H9 (cell line): ENCODE measurements around the gene RNU2-63P. TPM values are rescaled to one million over a fixed set of nuclear protein-coding genes. Genes with fewer than 3 reads are reported as not detected.

ENCODE experiments used
- DNase-seq: peaks from one replicate; pipeline ENCODE4 v3.0.0-alpha.2; 2017
- H2AFZ ChIP-seq: one replicate; pipeline ENCODE4 v1.6.1; 2013; ENCODE audit warnings: mild to moderate bottlenecking, low read length, control low read depth, moderate library complexity
- H2AK5ac ChIP-seq: 2 replicates; pipeline ENCODE4 v1.6.1; 2013; ENCODE audit warnings: low read length, control low read depth, mixed read lengths; ENCODE audit not compliant: insufficient read length
- H2BK120ac ChIP-seq: one replicate; pipeline ENCODE4 v1.6.1; 2013; ENCODE audit warnings: low read depth, mild to moderate bottlenecking, low read length, control low read depth, inconsistent platforms; ENCODE audit not compliant: poor library complexity, severe bottlenecking
- H2BK12ac ChIP-seq: 2 replicates; pipeline ENCODE4 v1.6.1; 2013; ENCODE audit warnings: low read length, control low read depth, mixed read lengths, low read depth; ENCODE audit not compliant: insufficient read length
- H2BK15ac ChIP-seq: 2 replicates; pipeline ENCODE4 v1.6.1; 2013; ENCODE audit warnings: low read depth, low read length, control low read depth
- H2BK20ac ChIP-seq: one replicate; pipeline ENCODE4 v1.6.1; 2013; ENCODE audit warnings: low read depth, mild to moderate bottlenecking, low read length, control low read depth, inconsistent platforms; ENCODE audit not compliant: poor library complexity, severe bottlenecking
- H2BK5ac ChIP-seq: 2 replicates; pipeline ENCODE4 v1.6.1; 2013; ENCODE audit warnings: low read length, control low read depth, mixed read lengths; ENCODE audit not compliant: insufficient read length
- H3K14ac ChIP-seq: 2 replicates; pipeline ENCODE4 v1.6.1; 2013; ENCODE audit warnings: low read length, control low read depth; ENCODE audit not compliant: insufficient read depth
- H3K18ac ChIP-seq: 2 replicates; pipeline ENCODE4 v1.6.1; 2013; ENCODE audit warnings: low read depth, mild to moderate bottlenecking, mixed read lengths, low read length, control low read depth; ENCODE audit not compliant: insufficient read length
- H3K23ac ChIP-seq: 2 replicates; pipeline ENCODE4 v1.6.1; 2013; ENCODE audit warnings: low read length, control low read depth, mixed read lengths, low read depth; ENCODE audit not compliant: insufficient read length
- H3K23me2 ChIP-seq: 2 replicates; pipeline ENCODE4 v1.6.1; 2013; ENCODE audit warnings: low read depth, mild to moderate bottlenecking, mixed read lengths, low read length, control low read depth; ENCODE audit not compliant: insufficient read length, poor library complexity, severe bottlenecking
- H3K27ac ChIP-seq: 2 replicates; pipeline ENCODE4 v1.5.1; 2013; ENCODE audit warnings: low read length, control low read depth, mixed read lengths, low read depth; ENCODE audit not compliant: insufficient read length
- H3K27me3 ChIP-seq: 2 replicates; pipeline ENCODE4 v1.6.1; 2013; ENCODE audit warnings: low read length, control low read depth, inconsistent platforms; ENCODE audit not compliant: insufficient read depth
- H3K4ac ChIP-seq: 2 replicates; pipeline ENCODE4 v1.6.1; 2013; ENCODE audit warnings: low read depth, mild to moderate bottlenecking, control low read depth, inconsistent platforms, low read length, moderate library complexity
- H3K4me1 ChIP-seq: 2 replicates; pipeline ENCODE4 v1.6.1; 2013; ENCODE audit warnings: low read length, control low read depth, inconsistent platforms; ENCODE audit not compliant: insufficient read depth
- H3K4me2 ChIP-seq: 2 replicates; pipeline ENCODE4 v1.6.1; 2013; ENCODE audit warnings: low read length, control low read depth, mixed read lengths; ENCODE audit not compliant: insufficient read length, insufficient read depth
- H3K56ac ChIP-seq: 2 replicates; pipeline ENCODE4 v1.6.1; 2013; ENCODE audit warnings: low read depth, mild to moderate bottlenecking, mixed read lengths, low read length, control low read depth; ENCODE audit not compliant: insufficient read length
- H3K79me1 ChIP-seq: 2 replicates; pipeline ENCODE4 v1.6.1; 2013; ENCODE audit warnings: low read depth, mild to moderate bottlenecking, moderate library complexity, low read length, control low read depth, inconsistent platforms; ENCODE audit not compliant: insufficient read depth, poor library complexity, severe bottlenecking
- H3K79me2 ChIP-seq: 2 replicates; pipeline ENCODE4 v1.6.1; 2013; ENCODE audit warnings: low read length, control low read depth, inconsistent platforms; ENCODE audit not compliant: insufficient read depth
- H3K9ac ChIP-seq: 2 replicates; pipeline ENCODE4 v1.6.1; 2013; ENCODE audit warnings: low read length, control low read depth, mixed read lengths; ENCODE audit not compliant: insufficient read length; ENCODE audit errors: extremely low read depth
- H3K9me3 ChIP-seq: one replicate; pipeline ENCODE4 v1.6.1; 2013; ENCODE audit warnings: low read depth, low read length, inconsistent platforms; ENCODE audit not compliant: control insufficient read depth
- H3T11ph ChIP-seq: one replicate; pipeline ENCODE4 v1.6.1; 2013; ENCODE audit warnings: mild to moderate bottlenecking, low read length, control low read depth, inconsistent platforms
- H4K20me1 ChIP-seq: one replicate; pipeline ENCODE4 v1.6.1; 2013; ENCODE audit not compliant: control insufficient read depth, insufficient read length, insufficient read depth
- H4K5ac ChIP-seq: 2 replicates; pipeline ENCODE4 v1.6.1; 2013; ENCODE audit warnings: low read depth, mild to moderate bottlenecking, mixed read lengths, low read length, control low read depth; ENCODE audit not compliant: insufficient read length
- H4K8ac ChIP-seq: replicated peaks from 2 replicates; pipeline ENCODE4 v1.6.1; 2013; ENCODE audit warnings: low read length, control low read depth, mixed read lengths, low read depth; ENCODE audit not compliant: insufficient read length
- H4K91ac ChIP-seq: 2 replicates; pipeline ENCODE4 v1.6.1; 2013; ENCODE audit warnings: low read depth, mild to moderate bottlenecking, moderate library complexity, mixed read lengths, low read length, control low read depth; ENCODE audit not compliant: insufficient read length
- H3K27ac Mint-ChIP-seq, 3 experiments: 2 replicates in 2 of 3; 3 replicates in 1 of 3; pipeline ENCODE4 v1.8.0; 2020 to 2021; ENCODE audit warnings: mixed read lengths in 3 of 3, mild to moderate bottlenecking in 1 of 3, moderate library complexity in 1 of 3
- H3K27me3 Mint-ChIP-seq: 2 replicates; pipeline ENCODE4 v1.8.0; 2021; ENCODE audit warnings: low read depth, mild to moderate bottlenecking, moderate library complexity, mixed read lengths
- H3K36me3 Mint-ChIP-seq, 3 experiments: 2 replicates in 2 of 3; 3 replicates in 1 of 3; pipeline ENCODE4 v1.8.0; 2020 to 2021; ENCODE audit warnings: low read depth in 3 of 3, mixed read lengths in 3 of 3; ENCODE audit not compliant: insufficient read depth in 1 of 3
- H3K4me1 Mint-ChIP-seq, 2 experiments: 2 replicates each; pipeline ENCODE4 v1.8.0; 2020; ENCODE audit warnings: mixed read lengths in 2 of 2
- H3K4me3 Mint-ChIP-seq, 2 experiments: 2 replicates in 1 of 2; 3 replicates in 1 of 2; pipeline ENCODE4 v1.8.0; 2020 to 2021; ENCODE audit warnings: mild to moderate bottlenecking in 2 of 2, mixed read lengths in 2 of 2, moderate library complexity in 1 of 2
- H3K9me3 Mint-ChIP-seq, 2 experiments: 2 replicates in 1 of 2; 3 replicates in 1 of 2; pipeline ENCODE4 v1.8.0; 2020; ENCODE audit warnings: mild to moderate bottlenecking in 2 of 2, mixed read lengths in 2 of 2, moderate library complexity in 1 of 2
- CTCF ChIP-seq: fragments of 200-600 bp; sonication (generic); conservative IDR thresholded peaks from 3 replicates; pipeline ENCODE4 v1.8.0; 2021; ENCODE audit warnings: antibody characterized with exemption, mild to moderate bottlenecking
- WGBS: extraction: QIAGEN DNeasy Blood & Tissue Kit; methylation state at CpG from one replicate; pipeline ENCODE4 v1.1.7; 2013; ENCODE audit warnings: missing lambda C conversion rate, low lambda C conversion rate, mixed read lengths; ENCODE audit not compliant: insufficient read length; ENCODE audit errors: extremely low coverage; 5-methylcytosine and 5-hydroxymethylcytosine counted together
- total RNA-seq: library from RNA; stranded (reverse); gene quantifications from 2 replicates; pipeline ENCODE4 v1.2.1, GENCODE V29; 2021

Gene RNU2-63P
- total RNA-seq, 1 experiment from 2014 or later, result 31.1 TPM

- no peak overlapping the region for H2BK20ac ChIP-seq
- no peak for TF ChIP-seq CTCF
- no peak for DNase-seq
Measured at GRCh38 chr2:88011011-88011410, 5.3 kb downstream of the RNU2-63P start.

More at GRCh38 chr2:88011011-88011410, 5.3 kb downstream of the RNU2-63P start:
- Histone ChIP-seq H3K9me3 (no peaks in the 10 kb centered on the region), H3K4me1 (no peaks in the 10 kb centered on the region; the same call in 1 of the 2 replicates), H3K27me3 (no peaks in the 10 kb centered on the region), H4K5ac (no peak overlapping the region), H3K79me2 (no peaks in the 10 kb centered on the region), H2BK12ac (no peak overlapping the region), H3K14ac (no peak overlapping the region), H3K4me2 (no peak overlapping the region), H2BK120ac (no peak overlapping the region), H3K23ac (no peak overlapping the region), H3K18ac (no peak overlapping the region), H3K9ac (no peak overlapping the region), H2AFZ (no peak overlapping the region), H3K23me2 (no peaks in the 10 kb centered on the region), H4K20me1 (no peaks in the 10 kb centered on the region), H2AK5ac (no peak overlapping the region), H4K91ac (no peak overlapping the region), H3K27ac (no peak overlapping the region), H3K56ac (no peak overlapping the region), H2BK15ac (no peak overlapping the region), H2BK5ac (no peak overlapping the region), H3T11ph (no peak overlapping the region), H3K79me1 (no peaks in the 10 kb centered on the region), H3K4ac (no peak overlapping the region), H4K8ac (no peak overlapping the region)
- no CpG with 5 or more reads among the region's 1 CpG for WGBS
- Mint-ChIP-seq H3K36me3 (no peaks in the 10 kb centered on the region; a peak in 1 of 7 replicates), H3K4me1 (peaks cover 10 to 16% of the 10 kb centered on the region in 2 experiments), H3K27ac (no peak overlapping the region), H3K9me3 (no peaks in the 10 kb centered on the region), H3K4me3 (no peak overlapping the region), H3K27me3 (no peaks in the 10 kb centered on the region; the same call in 1 of the 2 replicates)
